GM21447 (cell line): ENCODE data around the gene CIITA.
"Not testable (repeated sequence)": the region's sequence is repeated elsewhere in the genome, so short reads cannot be mapped to it uniquely, and the experiment has no call there.

Source experiments
- ATAC-seq: cut with Tn5 transposase; IDR thresholded peaks from one replicate; pipeline ENCODE4 v1.9.1; 2021; ENCODE audit not compliant: unreplicated experiment

The CIITA gene

GRCh38 chr16:10950393-10950792 is 73.4 kb downstream of the CIITA start:
- no peak for ATAC-seq

GRCh38 chr16:10951026-10951425 is 74.0 kb downstream of the CIITA start:
- ATAC-seq, result no peak

GRCh38 chr16:10954903-10955302 is 77.9 kb downstream of the CIITA start:
- no peak for ATAC-seq

- ATAC-seq, result no peak
Measured at GRCh38 chr16:10957771-10958482, 80.9 kb downstream of the CIITA start.

- no peak for ATAC-seq
Measured at GRCh38 chr16:10959161-10959560, 82.2 kb downstream of the CIITA start.

- ATAC-seq, result no peak
Measured at GRCh38 chr16:10961231-10961630, 84.2 kb downstream of the CIITA start.

- ATAC-seq, result peak; percentile 41
Measured at GRCh38 chr16:10964039-10964890, 87.3 kb downstream of the CIITA start.

GRCh38 chr16:10964891-10965326 is 87.9 kb downstream of the CIITA start:
- peak; percentile 52 for ATAC-seq

GRCh38 chr16:10965440-10966061 is 88.5 kb downstream of the CIITA start:
- ATAC-seq, result peak; percentile 58

GRCh38 chr16:10966129-10966528 is 89.1 kb downstream of the CIITA start:
- ATAC-seq, result no peak

GRCh38 chr16:10966559-10966958 is 89.6 kb downstream of the CIITA start:
- not testable (repeated sequence) for ATAC-seq

GRCh38 chr16:10967986-10968385 is 91.0 kb downstream of the CIITA start:
- ATAC-seq, result no peak

GRCh38 chr16:10968498-10968897 is 91.5 kb downstream of the CIITA start:
- no peak for ATAC-seq

GRCh38 chr16:10969615-10970014 is 92.6 kb downstream of the CIITA start:
- no peak for ATAC-seq

- no peak for ATAC-seq
Measured at GRCh38 chr16:10970065-10970464, 93.1 kb downstream of the CIITA start.

- ATAC-seq, result no peak
Measured at GRCh38 chr16:10971560-10971961, 94.6 kb downstream of the CIITA start.

GRCh38 chr16:10972108-10972818 is 95.3 kb downstream of the CIITA start:
- no peak for ATAC-seq

GRCh38 chr16:10972819-10973464 is 95.9 kb downstream of the CIITA start:
- no peak for ATAC-seq

- ATAC-seq, result no peak
Measured at GRCh38 chr16:10976634-10977033, 99.6 kb downstream of the CIITA start.

GRCh38 chr16:10978124-10978523 is 101.1 kb downstream of the CIITA start:
- no peak for ATAC-seq
